ENCODE data around the gene TMEM119. TPM values are rescaled to one million over a fixed set of nuclear protein-coding genes. Genes with fewer than 3 reads are reported as not detected.

The TMEM119 gene
- total RNA-seq, 2 donors from 2014 or later: 1.8 to 5.5 TPM

DNA sequence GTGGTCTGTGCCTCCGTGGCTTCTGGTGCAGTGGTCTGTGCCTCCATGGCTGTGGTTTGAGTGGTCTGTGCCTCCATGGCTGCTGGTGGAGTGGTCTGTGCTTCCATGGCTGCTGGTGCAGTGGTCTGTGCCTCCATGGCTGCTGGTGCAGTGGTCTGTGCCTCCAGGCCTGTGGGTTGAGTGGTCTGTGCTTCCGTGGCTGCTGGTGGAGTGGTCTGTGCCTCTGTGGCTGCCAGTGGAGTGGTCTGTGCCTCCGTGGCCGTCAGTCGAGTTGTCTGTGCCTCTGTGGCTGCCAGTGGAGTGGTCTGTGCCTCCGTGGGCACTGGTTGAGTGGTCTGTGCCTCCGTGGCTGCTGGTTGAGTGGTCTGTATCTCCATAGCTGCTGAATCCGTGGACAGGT lies 25.7 kb upstream of the TMEM119 start:
- H3K27ac ChIP-seq: no peak overlapping the region
- H3K36me3 ChIP-seq: no peaks in the 10 kb centered on the region
- TF ChIP-seq, protein P1, sequence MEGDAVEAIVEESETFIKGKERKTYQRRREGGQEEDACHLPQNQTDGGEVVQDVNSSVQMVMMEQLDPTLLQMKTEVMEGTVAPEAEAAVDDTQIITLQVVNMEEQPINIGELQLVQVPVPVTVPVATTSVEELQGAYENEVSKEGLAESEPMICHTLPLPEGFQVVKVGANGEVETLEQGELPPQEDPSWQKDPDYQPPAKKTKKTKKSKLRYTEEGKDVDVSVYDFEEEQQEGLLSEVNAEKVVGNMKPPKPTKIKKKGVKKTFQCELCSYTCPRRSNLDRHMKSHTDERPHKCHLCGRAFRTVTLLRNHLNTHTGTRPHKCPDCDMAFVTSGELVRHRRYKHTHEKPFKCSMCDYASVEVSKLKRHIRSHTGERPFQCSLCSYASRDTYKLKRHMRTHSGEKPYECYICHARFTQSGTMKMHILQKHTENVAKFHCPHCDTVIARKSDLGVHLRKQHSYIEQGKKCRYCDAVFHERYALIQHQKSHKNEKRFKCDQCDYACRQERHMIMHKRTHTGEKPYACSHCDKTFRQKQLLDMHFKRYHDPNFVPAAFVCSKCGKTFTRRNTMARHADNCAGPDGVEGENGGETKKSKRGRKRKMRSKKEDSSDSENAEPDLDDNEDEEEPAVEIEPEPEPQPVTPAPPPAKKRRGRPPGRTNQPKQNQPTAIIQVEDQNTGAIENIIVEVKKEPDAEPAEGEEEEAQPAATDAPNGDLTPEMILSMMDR (IDR thresholded peaks at IDR 0.05): no peak
- H3K9me3 ChIP-seq: no peaks in the 10 kb centered on the region
- H3K27me3 ChIP-seq: no peaks in the 10 kb centered on the region
- peaks cover 0 to 17% of the 10 kb centered on the region in 2 donors for H3K4me1 ChIP-seq
- DNase-seq (ENCODE audit: low spot score): no peak
- no peak overlapping the region for H3K4me3 ChIP-seq

DNA sequence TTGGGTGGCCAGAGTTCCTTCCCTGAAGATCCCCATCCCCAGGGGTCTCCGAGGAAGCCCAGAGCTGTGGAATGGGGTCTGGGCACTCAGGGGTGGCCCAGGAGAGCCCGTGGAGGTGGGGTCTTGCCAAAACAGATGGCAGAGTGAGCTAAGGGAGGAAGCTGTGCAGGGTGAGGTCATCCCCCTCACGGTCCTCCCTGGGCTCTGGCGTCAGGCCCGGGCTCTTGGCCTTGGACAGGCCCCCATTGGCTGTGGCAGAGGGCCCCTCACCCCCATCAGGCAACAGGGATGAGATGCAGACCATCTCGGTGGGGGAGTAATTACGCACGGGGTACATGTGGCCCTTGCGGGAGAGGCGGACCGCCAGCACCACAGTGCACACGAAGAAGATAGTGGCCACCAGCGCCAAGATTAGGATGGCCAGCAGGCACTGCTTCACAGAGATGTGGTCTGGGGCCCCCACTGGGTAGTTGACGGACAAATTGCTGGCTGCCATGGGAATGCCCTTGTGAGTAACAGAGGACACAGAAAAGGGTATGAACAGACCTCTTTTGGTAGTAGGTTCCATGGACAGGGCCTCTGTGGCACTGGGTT lies 25.1 kb upstream of the TMEM119 start:
- TF ChIP-seq, protein P1 (IDR thresholded peaks at IDR 0.05): no peak
- peaks cover 0 to 22% of the 10 kb centered on the region in 2 donors for H3K4me1 ChIP-seq
- no peak for DNase-seq (ENCODE audit: low spot score)
- no peak overlapping the region for H3K4me3 ChIP-seq
- no peaks in the 10 kb centered on the region for H3K27me3 ChIP-seq
- peak overlapping the region in 1 of 2 donors; percentile 21 for H3K27ac ChIP-seq
- H3K9me3 ChIP-seq: no peaks in the 10 kb centered on the region
- H3K36me3 ChIP-seq: no peaks in the 10 kb centered on the region

DNA sequence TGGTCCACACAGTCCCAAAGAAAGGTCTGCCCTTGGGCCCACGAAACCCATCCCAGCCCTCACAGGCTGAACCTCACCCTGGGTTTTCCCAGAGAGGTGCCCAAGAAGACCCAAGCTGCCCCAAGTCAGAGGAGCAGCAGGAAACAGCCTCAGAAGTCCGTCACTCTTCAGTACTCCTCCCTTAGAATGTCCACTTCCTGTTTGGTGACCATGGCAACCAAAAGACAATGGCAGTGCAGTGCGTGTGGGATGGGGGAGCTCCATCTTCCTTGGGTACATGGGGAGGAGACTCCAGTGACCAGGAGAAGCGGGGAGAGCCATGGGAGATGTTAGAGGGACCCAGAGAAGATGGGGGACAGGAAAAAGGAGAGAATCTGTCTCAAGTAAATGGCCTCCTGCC lies 24.5 kb upstream of the TMEM119 start:
- Histone ChIP-seq H3K4me1 (peaks cover 0 to 28% of the 10 kb centered on the region in 2 donors), H3K27ac (peak overlapping the region in 1 of 2 donors; percentile 21), H3K27me3 (no peaks in the 10 kb centered on the region), H3K9me3 (no peaks in the 10 kb centered on the region), H3K4me3 (no peak overlapping the region), H3K36me3 (no peaks in the 10 kb centered on the region)
- no peak for DNase-seq (ENCODE audit: low spot score)
- TF ChIP-seq, protein P1 (IDR thresholded peaks at IDR 0.05): no peak

DNA sequence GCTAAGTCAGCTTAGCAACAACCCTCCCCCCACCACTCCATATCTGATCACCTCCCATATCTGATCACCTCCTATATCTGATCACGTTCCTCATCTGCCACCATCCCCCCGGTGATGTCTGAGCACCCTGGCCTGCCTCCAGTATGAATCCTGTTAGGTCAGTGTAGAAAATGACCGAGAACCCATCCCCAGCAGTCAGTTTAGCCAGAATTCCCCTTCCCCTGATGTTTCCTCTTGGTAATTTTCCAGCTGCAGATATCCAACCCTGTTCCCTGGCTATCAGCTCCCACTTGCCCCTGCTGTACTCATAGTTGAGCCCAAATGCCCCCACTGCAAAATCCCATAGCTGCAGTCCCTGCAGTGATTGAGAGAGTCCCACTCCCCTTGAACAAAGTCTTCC lies 23.3 kb upstream of the TMEM119 start:
- no peak for DNase-seq (ENCODE audit: low spot score)
- TF ChIP-seq, protein P1 (IDR thresholded peaks at IDR 0.05): no peak
- Histone ChIP-seq H3K27ac (no peak overlapping the region), H3K4me1 (peaks cover 0 to 28% of the 10 kb centered on the region in 2 donors), H3K4me3 (no peak overlapping the region), H3K9me3 (no peaks in the 10 kb centered on the region), H3K36me3 (no peaks in the 10 kb centered on the region), H3K27me3 (no peaks in the 10 kb centered on the region)

DNA sequence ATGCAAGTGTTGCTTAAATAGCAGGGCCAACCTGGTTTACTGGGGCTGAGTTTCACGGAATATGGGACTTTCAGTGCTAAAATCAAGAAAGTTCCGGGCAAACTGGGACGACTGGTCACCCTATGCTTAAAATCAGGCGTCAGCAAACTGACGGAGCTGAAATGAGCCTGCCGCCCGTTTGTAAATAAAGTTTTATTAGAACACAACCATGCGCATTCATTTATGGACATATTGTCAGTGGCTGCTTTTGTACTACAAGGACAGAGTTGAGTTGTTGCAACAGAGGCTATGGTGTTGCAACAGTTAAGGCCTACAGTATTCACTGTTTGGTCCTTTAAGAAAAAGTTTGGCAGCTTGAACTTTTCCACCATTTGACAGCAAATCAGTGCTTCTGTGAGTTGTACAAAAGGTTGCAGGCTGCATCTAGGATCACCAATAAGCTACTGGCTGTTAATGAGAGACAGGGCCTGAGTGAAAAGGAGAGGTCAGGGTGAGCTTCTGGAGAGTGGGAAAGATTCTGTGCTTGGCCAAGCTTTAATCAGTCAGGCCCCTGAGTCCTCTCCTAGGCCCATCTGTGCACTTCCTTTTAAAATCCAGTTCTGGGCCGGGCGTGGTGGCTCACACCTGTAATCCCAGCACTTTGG lies 22.5 kb upstream of the TMEM119 start:
- Histone ChIP-seq H3K4me1 (peaks cover 0 to 28% of the 10 kb centered on the region in 2 donors), H3K9me3 (no peaks in the 10 kb centered on the region), H3K4me3 (no peak overlapping the region), H3K27me3 (no peaks in the 10 kb centered on the region), H3K27ac (no peak overlapping the region), H3K36me3 (no peaks in the 10 kb centered on the region)
- DNase-seq (ENCODE audit: low spot score): no peak
- TF ChIP-seq, protein P1 (IDR thresholded peaks at IDR 0.05): no peak
